Measurements from ENCODE around the gene CAMKMT.
A peak's percentile ranks its signal among the peaks of the same experiment; 100 is the strongest.

CAMKMT gene

GRCh38 chr2:44361330-44362206 lies at the start of gene CAMKMT, which contains the start of gene PREPL:
TSS of gene CAMKMT (plus strand) at chr2:44361947.
TSS of gene PREPL (minus strand) at chr2:44361494. CDS start at chr2:44346342, 15,152 bp downstream.
- DNase-seq (ENCODE audit: low spot score in 2 of 2): peak; percentile 97
- no peaks in the 10 kb centered on the region for H3K27me3 Mint-ChIP-seq
- peak; percentile 86 for ATAC-seq (replicated peaks; ENCODE audit: extremely low read depth, poor library complexity, severe bottlenecking)
- peak within 1 kb of the TSS; percentile 95 for H3K4me3 Mint-ChIP-seq
- peaks cover 18% of the 10 kb centered on the region for H3K36me3 Mint-ChIP-seq (ENCODE audit: insufficient read depth)
- peak within 1 kb of the TSS; percentile 99 for H3K27ac Mint-ChIP-seq (ENCODE audit: low read depth)
- peaks cover 48% of the 10 kb centered on the region for H3K4me1 Mint-ChIP-seq
- no peaks in the 10 kb centered on the region for H3K9me3 Mint-ChIP-seq

- no peak for DNase-seq (ENCODE audit: low spot score in 2 of 2)
- no peak for ATAC-seq (replicated peaks; ENCODE audit: extremely low read depth, poor library complexity, severe bottlenecking)
- Mint-ChIP-seq H3K27ac (ENCODE audit: low read depth) (no peak overlapping the region), H3K27me3 (no peaks in the 10 kb centered on the region), H3K4me1 (no peaks in the 10 kb centered on the region), H3K4me3 (no peak overlapping the region), H3K9me3 (peaks cover 10% of the 10 kb centered on the region), H3K36me3 (ENCODE audit: insufficient read depth) (peaks cover 14% of the 10 kb centered on the region)
Observed at GRCh38 chr2:44314362-44314761, 47.4 kb upstream of the CAMKMT start.

- H3K9me3 Mint-ChIP-seq: peaks cover 8% of the 10 kb centered on the region
- DNase-seq (ENCODE audit: low spot score in 2 of 2) (no peak), ATAC-seq (replicated peaks; ENCODE audit: extremely low read depth, poor library complexity, severe bottlenecking) (no peak)
- H3K27me3 Mint-ChIP-seq: no peaks in the 10 kb centered on the region
- peaks cover 17% of the 10 kb centered on the region for H3K36me3 Mint-ChIP-seq (ENCODE audit: insufficient read depth)
- H3K4me1 Mint-ChIP-seq: no peaks in the 10 kb centered on the region
- no peak overlapping the region for H3K4me3 Mint-ChIP-seq
- H3K27ac Mint-ChIP-seq (ENCODE audit: low read depth): no peak overlapping the region
Observed at GRCh38 chr2:44315945-44316344, 45.8 kb upstream of the CAMKMT start.

- ATAC-seq (replicated peaks; ENCODE audit: extremely low read depth, poor library complexity, severe bottlenecking) (no peak), DNase-seq (ENCODE audit: low spot score in 2 of 2) (no peak)
- no peak overlapping the region for H3K4me3 Mint-ChIP-seq
- no peaks in the 10 kb centered on the region for H3K9me3 Mint-ChIP-seq
- H3K27ac Mint-ChIP-seq (ENCODE audit: low read depth): no peak overlapping the region
- H3K27me3 Mint-ChIP-seq: no peaks in the 10 kb centered on the region
- no peaks in the 10 kb centered on the region for H3K4me1 Mint-ChIP-seq
- H3K36me3 Mint-ChIP-seq (ENCODE audit: insufficient read depth): peaks cover 51% of the 10 kb centered on the region
Observed at GRCh38 chr2:44320832-44321231, 40.9 kb upstream of the CAMKMT start.

- ATAC-seq (replicated peaks; ENCODE audit: extremely low read depth, poor library complexity, severe bottlenecking) (no peak), DNase-seq (ENCODE audit: low spot score in 2 of 2) (no peak)
- H3K9me3 Mint-ChIP-seq: no peaks in the 10 kb centered on the region
- no peak overlapping the region for H3K27ac Mint-ChIP-seq (ENCODE audit: low read depth)
- H3K4me1 Mint-ChIP-seq: no peaks in the 10 kb centered on the region
- peaks cover 54% of the 10 kb centered on the region for H3K36me3 Mint-ChIP-seq (ENCODE audit: insufficient read depth)
- no peaks in the 10 kb centered on the region for H3K27me3 Mint-ChIP-seq
- H3K4me3 Mint-ChIP-seq: no peak overlapping the region
Observed at GRCh38 chr2:44321360-44321759, 40.4 kb upstream of the CAMKMT start.

GRCh38 chr2:44324971-44325426 lies 36.7 kb upstream of the CAMKMT start:
- DNase-seq (ENCODE audit: low spot score in 2 of 2): no peak
- no peak overlapping the region for H3K4me3 Mint-ChIP-seq

GRCh38 chr2:44325897-44326296 lies 35.9 kb upstream of the CAMKMT start:
- no peak overlapping the region for H3K4me3 Mint-ChIP-seq
- no peaks in the 10 kb centered on the region for H3K27me3 Mint-ChIP-seq
- H3K9me3 Mint-ChIP-seq: no peaks in the 10 kb centered on the region
- DNase-seq (ENCODE audit: low spot score in 2 of 2) (no peak), ATAC-seq (replicated peaks; ENCODE audit: extremely low read depth, poor library complexity, severe bottlenecking) (no peak)
- no peaks in the 10 kb centered on the region for H3K4me1 Mint-ChIP-seq
- H3K36me3 Mint-ChIP-seq (ENCODE audit: insufficient read depth): peaks cover 68% of the 10 kb centered on the region
- H3K27ac Mint-ChIP-seq (ENCODE audit: low read depth): no peak overlapping the region

More at GRCh38 chr2:44324971-44325426, 36.7 kb upstream of the CAMKMT start:
- H3K9me3 Mint-ChIP-seq: no peaks in the 10 kb centered on the region
- H3K36me3 Mint-ChIP-seq (ENCODE audit: insufficient read depth): peaks cover 71% of the 10 kb centered on the region
- H3K27me3 Mint-ChIP-seq: no peaks in the 10 kb centered on the region
- H3K4me1 Mint-ChIP-seq: no peaks in the 10 kb centered on the region
- no peak overlapping the region for H3K27ac Mint-ChIP-seq (ENCODE audit: low read depth)
- no peak for ATAC-seq (replicated peaks; ENCODE audit: extremely low read depth, poor library complexity, severe bottlenecking)

GRCh38 chr2:44326548-44327264 lies 35.0 kb upstream of the CAMKMT start:
- DNase-seq (ENCODE audit: low spot score in 2 of 2): no peak
- H3K9me3 Mint-ChIP-seq: no peaks in the 10 kb centered on the region
- no peak for ATAC-seq (replicated peaks; ENCODE audit: extremely low read depth, poor library complexity, severe bottlenecking)
- peaks cover 68% of the 10 kb centered on the region for H3K36me3 Mint-ChIP-seq (ENCODE audit: insufficient read depth)
- H3K27me3 Mint-ChIP-seq: no peaks in the 10 kb centered on the region
- H3K4me3 Mint-ChIP-seq: no peak overlapping the region
- no peak overlapping the region for H3K27ac Mint-ChIP-seq (ENCODE audit: low read depth)
- H3K4me1 Mint-ChIP-seq: no peaks in the 10 kb centered on the region

GRCh38 chr2:44328750-44329149 lies 33.0 kb upstream of the CAMKMT start:
- Mint-ChIP-seq H3K9me3 (no peaks in the 10 kb centered on the region), H3K36me3 (ENCODE audit: insufficient read depth) (peaks cover 56% of the 10 kb centered on the region)
- no peak for DNase-seq (ENCODE audit: low spot score in 2 of 2)

GRCh38 chr2:44329343-44329742 lies 32.4 kb upstream of the CAMKMT start:
- Mint-ChIP-seq H3K27me3 (no peaks in the 10 kb centered on the region), H3K36me3 (ENCODE audit: insufficient read depth) (peaks cover 53% of the 10 kb centered on the region), H3K4me1 (no peaks in the 10 kb centered on the region), H3K9me3 (no peaks in the 10 kb centered on the region), H3K4me3 (no peak overlapping the region), H3K27ac (ENCODE audit: low read depth) (no peak overlapping the region)
- no peak for ATAC-seq (replicated peaks; ENCODE audit: extremely low read depth, poor library complexity, severe bottlenecking)
- no peak for DNase-seq (ENCODE audit: low spot score in 2 of 2)

More at GRCh38 chr2:44328750-44329149, 33.0 kb upstream of the CAMKMT start:
- no peaks in the 10 kb centered on the region for H3K4me1 Mint-ChIP-seq
- no peak for ATAC-seq (replicated peaks; ENCODE audit: extremely low read depth, poor library complexity, severe bottlenecking)
- no peaks in the 10 kb centered on the region for H3K27me3 Mint-ChIP-seq
- H3K4me3 Mint-ChIP-seq: no peak overlapping the region
- no peak overlapping the region for H3K27ac Mint-ChIP-seq (ENCODE audit: low read depth)

GRCh38 chr2:44330801-44331200 lies 30.9 kb upstream of the CAMKMT start:
- no peaks in the 10 kb centered on the region for H3K9me3 Mint-ChIP-seq
- no peak overlapping the region for H3K27ac Mint-ChIP-seq (ENCODE audit: low read depth)
- H3K36me3 Mint-ChIP-seq (ENCODE audit: insufficient read depth): peaks cover 44% of the 10 kb centered on the region
- no peaks in the 10 kb centered on the region for H3K27me3 Mint-ChIP-seq
- peaks cover 6% of the 10 kb centered on the region for H3K4me1 Mint-ChIP-seq
- no peak overlapping the region for H3K4me3 Mint-ChIP-seq
- ATAC-seq (replicated peaks; ENCODE audit: extremely low read depth, poor library complexity, severe bottlenecking) (no peak), DNase-seq (ENCODE audit: low spot score in 2 of 2) (no peak)

- DNase-seq (ENCODE audit: low spot score in 2 of 2) (no peak), ATAC-seq (replicated peaks; ENCODE audit: extremely low read depth, poor library complexity, severe bottlenecking) (no peak)
- peaks cover 35% of the 10 kb centered on the region for H3K36me3 Mint-ChIP-seq (ENCODE audit: insufficient read depth)
- no peak overlapping the region for H3K4me3 Mint-ChIP-seq
- no peaks in the 10 kb centered on the region for H3K9me3 Mint-ChIP-seq
- H3K27me3 Mint-ChIP-seq: no peaks in the 10 kb centered on the region
- H3K4me1 Mint-ChIP-seq: peaks cover 24% of the 10 kb centered on the region
- H3K27ac Mint-ChIP-seq (ENCODE audit: low read depth): no peak overlapping the region
Observed at GRCh38 chr2:44333994-44334393, 27.8 kb upstream of the CAMKMT start.

Data from central memory CD8-positive, alpha-beta T cell (primary cell).